HG02973 (cell line): ENCODE data around the gene IFT81.
"Not testable (repeated sequence)": the region's sequence is repeated elsewhere in the genome, so short reads cannot be mapped to it uniquely, and the experiment has no call there.

ENCODE experiments used
- ATAC-seq: cut with Tn5 transposase; IDR thresholded peaks from one replicate; pipeline ENCODE4 v1.9.1; 2021; ENCODE audit warnings: moderate library complexity; ENCODE audit not compliant: unreplicated experiment

IFT81 gene

GRCh38 chr12:110107369-110108281 lies 16.5 kb upstream of the IFT81 start:
- ATAC-seq = no peak

- ATAC-seq = no peak
Observed at GRCh38 chr12:110108309-110109036, 15.7 kb upstream of the IFT81 start.

DNA sequence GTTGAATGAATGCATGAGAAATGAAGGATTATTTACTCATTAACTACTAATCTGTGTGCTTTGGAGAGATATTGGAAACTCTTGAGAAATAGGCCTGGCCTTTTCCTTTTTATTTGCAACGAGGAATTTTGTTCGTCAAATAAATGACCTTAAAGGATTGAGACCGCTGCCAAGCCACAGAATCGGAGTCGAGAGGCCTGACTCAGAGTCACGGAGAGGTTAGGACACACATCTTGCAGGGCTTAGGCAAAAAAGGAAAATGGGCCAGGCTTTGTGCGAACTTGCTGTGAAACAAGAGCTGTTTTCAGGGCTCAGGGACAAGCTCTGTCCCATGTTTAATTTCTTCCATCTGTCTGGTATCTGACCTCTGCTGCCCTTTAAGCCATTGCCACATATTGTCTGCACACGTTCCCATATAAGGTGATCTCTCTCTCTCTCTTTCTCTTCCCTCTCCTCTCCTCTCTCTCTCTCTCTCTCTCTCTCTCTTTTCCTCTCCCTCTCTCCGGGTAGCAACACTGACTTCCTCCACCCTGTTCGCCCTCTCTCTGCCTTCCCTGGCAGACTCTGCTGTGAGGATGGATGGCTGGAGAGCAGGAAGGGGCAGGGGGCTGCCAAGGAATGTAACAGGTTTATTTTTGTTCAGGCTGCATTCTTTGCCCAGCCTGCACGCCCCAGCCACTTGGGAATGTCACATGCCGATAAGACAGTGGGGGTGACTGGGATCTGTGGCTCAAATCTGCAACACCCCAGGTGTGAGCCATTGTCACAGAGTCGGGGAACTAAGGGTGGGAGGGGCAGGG lies 14.9 kb upstream of the IFT81 start:
- no peak for ATAC-seq

DNA sequence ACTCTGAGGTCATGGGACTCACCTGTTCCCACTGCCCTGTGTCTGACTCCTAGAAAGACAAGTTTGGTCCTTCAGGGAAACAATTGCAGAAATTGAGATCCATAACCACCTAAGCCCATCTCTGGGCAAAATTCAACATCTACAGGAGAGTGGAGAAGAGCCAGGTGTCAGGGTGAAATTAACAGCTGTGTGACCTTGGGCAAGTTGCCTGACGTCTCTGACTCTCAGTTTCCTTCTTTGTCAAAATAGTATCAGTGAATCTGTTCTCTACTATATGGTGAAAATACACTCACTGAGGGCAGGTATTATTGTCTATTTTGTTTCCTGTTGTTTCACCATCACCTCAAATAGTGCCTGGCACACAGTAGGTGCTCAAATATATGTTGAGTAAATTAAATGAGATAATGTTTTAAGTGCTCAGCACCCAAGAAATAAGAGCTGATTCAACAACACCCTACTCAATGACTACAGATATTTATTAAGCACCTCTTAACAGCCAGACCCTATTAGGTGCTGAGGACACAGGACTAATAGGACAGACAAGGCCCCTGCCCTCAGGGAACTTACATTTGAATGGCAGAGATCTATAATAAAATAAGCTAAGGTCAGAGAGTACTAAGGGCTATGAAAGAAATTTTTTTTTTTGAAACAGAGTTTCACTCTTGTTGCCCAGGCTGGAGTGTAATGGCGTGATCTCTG lies 14.2 kb upstream of the IFT81 start:
- no peak for ATAC-seq

GRCh38 chr12:110111476-110112334 lies 12.5 kb upstream of the IFT81 start:
- no peak for ATAC-seq

- no peak for ATAC-seq
Observed at GRCh38 chr12:110112335-110112660, 11.9 kb upstream of the IFT81 start.

DNA sequence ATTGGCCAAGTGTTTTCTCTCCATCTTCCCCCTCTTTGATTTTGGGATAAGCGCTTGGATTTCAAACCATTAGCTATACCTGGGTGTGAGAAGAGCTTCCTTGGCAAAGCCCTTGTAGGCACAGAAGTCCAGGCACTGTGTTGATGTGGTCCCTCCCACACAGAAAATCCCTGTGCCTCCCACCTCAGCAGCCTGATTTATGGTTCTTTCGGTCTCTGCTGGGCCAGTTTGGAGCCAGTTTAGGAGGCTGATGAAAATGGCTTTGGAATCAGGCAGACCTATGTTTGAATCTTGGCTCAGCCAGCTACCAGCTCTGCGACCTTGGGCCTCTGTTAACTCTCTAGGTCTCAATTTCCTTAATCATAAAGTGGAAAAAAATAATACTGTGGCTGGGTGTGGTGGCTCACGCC lies 9.6 kb upstream of the IFT81 start:
- ATAC-seq = no peak

- no peak for ATAC-seq
Observed at GRCh38 chr12:110115675-110116074, 8.5 kb upstream of the IFT81 start.

DNA sequence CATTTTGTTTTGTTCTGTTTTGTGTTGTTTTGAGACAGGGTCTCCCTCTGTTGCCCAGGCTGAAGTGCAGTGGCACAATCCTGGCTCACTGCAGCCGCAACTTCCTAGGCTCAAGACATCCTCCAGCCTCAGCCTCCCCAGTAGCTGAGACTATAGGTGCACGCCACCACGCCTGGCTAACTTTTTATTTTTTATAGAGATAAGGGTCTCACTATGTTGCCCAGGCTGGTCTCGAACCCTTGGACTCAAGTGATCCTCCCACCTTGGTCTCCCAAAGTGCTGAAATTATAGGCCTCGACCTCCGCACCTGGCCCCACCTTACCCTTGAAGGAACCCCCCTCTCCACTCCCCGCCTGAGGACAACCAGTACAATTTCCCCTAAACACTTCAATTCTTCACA lies 7.5 kb upstream of the IFT81 start:
- no peak for ATAC-seq

- ATAC-seq = not testable (repeated sequence)
Observed at GRCh38 chr12:110117210-110117609, 6.9 kb upstream of the IFT81 start.

DNA sequence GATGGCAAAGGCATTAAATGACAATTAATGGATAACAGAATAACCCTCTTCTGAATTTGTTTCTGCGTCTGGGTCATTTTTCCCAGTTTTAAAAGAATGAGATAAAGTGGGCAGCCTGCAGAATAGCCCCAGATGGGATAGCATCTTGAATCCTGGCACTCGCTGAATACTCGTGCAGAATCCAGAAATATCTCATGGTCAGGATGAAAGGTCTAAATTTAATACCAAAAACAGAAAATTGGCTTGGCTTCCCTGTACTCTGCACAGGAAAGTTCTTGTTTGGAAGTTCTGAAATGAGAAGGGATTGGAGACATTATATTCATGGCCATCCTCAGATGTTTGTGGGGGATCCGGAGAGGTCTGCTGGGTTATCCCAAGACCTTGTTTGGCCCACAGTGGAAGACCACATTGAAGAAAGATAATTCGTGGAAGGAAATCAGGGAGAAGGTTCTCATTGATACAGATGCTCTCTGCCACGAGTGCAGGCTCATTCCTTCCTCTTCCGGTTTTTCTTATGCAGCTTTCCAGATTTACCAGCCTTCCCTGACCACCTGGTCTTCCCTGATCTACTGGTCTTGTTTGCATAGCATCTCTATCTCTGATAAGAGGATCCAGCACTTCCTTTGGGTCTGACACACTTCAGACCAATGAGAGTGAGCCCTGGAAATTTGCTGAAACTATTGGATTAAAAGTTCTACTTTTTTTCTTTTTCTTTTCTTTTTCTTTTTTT lies 6.0 kb upstream of the IFT81 start:
- ATAC-seq = no peak

DNA sequence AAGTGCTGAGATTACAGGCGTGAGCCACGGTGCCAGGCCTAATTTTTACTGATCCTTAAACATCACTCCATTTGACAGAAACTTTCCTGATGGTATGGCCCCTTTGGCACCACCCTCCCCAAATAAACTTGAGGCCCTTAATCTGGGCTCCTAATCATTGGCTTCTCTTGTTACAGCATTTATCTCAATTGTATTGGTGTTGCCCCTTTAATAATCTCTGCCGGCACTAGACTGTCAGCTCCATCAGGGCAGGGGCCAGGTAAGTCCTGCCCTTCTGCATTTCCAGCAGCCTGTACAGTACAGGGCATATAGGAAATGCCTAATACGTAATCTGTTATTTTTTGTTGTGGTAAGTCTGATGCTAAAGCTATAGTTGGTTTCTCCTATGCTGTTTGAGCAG lies 1.2 kb upstream of the IFT81 start:
- no peak for ATAC-seq

DNA sequence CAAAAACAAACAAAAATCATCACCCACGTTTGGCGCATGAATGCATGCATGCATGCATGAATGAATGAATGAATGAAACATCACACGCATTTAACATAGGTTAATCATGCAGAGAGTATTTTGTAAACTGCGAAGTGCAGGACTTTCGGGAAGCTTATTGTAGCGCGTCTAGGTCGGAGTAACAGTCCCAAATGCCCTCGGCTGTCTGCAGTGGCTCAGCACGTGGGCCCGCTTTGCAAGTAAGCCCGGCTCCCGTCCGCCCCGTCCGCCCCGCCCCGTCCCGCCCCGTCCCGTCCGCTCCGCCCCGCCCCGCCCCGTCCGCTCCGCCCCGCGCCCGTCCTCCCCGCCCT lies 263 bp upstream of the IFT81 start:
- no peak for ATAC-seq

DNA sequence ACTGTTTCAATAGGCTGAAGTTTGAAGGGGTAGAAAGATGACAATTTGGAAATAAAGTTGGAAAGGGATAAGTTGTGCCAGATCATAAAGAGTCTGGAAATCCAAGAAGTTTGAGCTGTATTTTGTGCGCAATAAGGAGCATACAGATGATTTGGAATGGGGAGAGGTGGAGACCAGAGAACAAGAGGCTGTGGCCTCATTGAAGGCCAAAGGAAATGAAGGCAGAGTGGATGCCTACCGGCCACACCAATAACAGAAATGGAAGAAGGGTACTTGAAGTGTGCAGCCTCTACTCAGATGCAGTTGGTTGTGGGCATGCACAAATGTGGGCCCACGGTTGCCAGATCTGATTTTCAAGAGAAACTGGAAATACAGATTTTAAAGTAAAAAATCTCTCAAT lies 2.4 kb downstream of the IFT81 start:
- ATAC-seq = no peak

DNA sequence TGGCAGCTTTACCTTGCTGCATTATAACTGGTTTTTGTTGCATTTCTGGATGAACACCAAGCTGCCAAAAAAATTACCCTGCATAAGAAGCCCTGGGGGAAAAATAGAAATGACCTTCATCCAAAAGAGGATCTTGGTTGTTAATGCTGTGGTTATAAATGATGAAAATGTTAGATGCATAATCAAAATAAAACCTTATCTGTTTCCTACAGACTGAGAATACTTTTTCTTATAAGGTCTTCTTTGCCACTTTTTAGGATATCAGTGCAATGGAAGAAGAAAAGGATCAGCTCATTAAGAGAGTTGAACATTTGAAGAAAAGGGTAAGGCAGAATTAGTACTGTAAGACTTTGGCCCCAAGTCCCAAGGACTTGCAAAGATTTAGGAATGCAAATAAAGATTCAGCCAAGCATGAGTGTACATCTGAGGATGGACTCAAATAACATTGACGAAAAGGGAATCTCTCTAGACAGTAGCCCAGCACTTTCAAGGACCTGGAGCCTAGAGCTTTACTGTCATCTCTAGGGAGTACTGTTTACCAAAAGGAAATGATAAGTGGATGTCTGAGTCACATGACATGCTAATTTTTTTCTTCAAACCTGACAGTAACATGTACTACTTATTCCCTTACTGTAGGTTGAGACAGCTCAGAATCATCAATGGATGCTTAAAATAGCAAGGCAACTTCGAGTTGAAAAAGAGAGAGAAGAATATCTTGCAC lies 10.7 kb downstream of the IFT81 start:
- no peak for ATAC-seq

DNA sequence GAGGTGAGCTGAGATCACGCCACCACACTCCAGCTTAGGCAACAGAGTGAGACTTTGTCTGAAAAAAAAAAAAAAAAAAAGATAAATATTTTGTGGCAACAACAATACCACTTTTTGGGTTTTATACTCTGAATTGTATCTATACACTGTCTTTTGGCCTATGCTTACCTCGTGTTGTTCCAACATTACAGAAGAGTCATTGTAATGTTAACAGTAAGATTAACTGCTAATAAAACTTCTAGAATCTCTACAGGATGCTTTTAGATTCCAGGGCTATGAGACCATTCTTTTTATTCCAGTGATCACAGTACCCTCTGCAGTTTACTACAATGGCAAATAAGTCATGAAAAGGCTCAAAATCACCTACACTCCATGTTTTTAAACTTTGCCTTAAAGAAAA lies 11.6 kb downstream of the IFT81 start:
- ATAC-seq = no peak

DNA sequence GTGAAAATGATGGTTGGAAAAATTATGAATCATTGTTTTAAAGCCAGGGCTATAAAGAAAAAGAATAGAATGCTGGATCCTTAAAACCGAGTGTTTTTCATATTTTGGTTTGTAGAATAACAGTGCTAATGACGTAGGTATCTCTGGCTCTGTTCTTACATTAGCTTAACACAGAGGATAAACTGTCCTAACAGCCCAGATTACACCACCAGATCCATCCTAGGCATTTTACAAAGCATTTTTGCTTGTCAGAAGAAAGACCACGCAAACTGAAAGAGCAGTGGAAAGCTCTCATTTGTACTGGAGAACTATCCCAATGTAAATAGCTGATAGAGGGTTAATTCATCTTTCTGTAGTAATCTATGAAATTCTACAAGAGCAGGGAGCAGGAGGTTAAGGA lies 13.6 kb downstream of the IFT81 start:
- no peak for ATAC-seq

DNA sequence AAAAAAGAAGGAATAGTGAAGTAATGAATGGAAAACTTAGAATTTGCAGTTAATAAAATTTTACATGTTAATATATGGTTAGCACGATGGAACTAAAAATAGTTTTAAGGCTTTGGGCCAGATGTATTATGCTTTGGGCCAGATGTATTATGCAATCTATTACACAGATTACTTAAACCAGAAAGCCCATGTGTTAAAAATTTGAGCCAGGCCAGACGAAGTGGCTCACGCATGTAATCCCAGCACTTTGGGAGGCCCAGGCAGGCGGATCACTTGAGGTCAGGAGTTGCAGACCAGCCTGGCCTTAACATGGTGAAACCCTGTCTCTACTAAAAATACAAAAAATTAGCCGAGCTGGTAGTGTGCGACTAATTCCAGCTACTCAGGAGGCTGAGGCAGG lies 17.2 kb downstream of the IFT81 start:
- ATAC-seq = no peak

GRCh38 chr12:110146986-110147385 lies 22.8 kb downstream of the IFT81 start:
- no peak for ATAC-seq
